ENCODE measurements around the gene KRTAP5-2. TPM values are rescaled to one million over a fixed set of nuclear protein-coding genes. Genes with fewer than 3 reads are reported as not detected.
A peak's percentile ranks its signal among the peaks of the same experiment; 100 is the strongest.

KRTAP5-2 gene
- total and polyA plus RNA-seq, 9 of the 15 experiments (the other 6 are each of a cell fraction or from before 2014, with no cell fraction given) = not detected

DNA sequence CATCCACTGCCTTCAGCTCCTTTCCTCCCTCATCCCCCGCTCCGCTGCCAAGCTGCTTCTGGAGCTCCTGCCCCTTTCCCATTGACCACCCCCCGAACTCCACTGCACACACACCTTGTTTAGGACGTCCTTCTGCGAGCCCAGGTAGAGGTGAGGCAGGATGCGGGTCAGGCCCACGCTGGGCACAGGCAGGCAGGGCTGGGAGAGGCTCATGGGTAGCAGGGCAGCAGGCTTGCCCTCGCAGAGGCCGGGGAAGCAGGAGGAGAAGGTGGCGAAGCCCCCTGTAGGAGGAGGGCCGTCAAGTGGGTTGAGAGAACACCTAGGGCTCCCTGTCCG lies 39.4 kb downstream of the KRTAP5-2 start:
- ATAC-seq = no peak

More for the DNA sequence above, 39.4 kb downstream of the KRTAP5-2 start:
- no peaks in the 10 kb centered on the region for H3K36me3 ChIP-seq (ENCODE audit: control insufficient read depth, insufficient read depth, low read length)
- H3K4me3 ChIP-seq = no peak overlapping the region
- peaks cover 23% of the 10 kb centered on the region for H4K20me1 ChIP-seq (replicated peaks; ENCODE audit: control insufficient read depth, insufficient read depth, low read length)
- FAIRE-seq (no peak), DNase-seq (ENCODE audit: extremely low read depth in 1 of 4, low spot score in 3 of 4) (no peak)
- no TSS peak for BruUV-seq (replicated peaks)
- H3K79me2 ChIP-seq (ENCODE audit: control insufficient read depth, insufficient read depth, low read length) = no peaks in the 10 kb centered on the region
- peaks cover 0 to 45% of the 10 kb centered on the region in 2 experiments; a peak in 1 of 5 replicates for H3K4me1 ChIP-seq (replicated peaks in 1 of 2; ENCODE audit: control insufficient read depth in 2 of 2, insufficient read depth in 2 of 2, low read length in 2 of 2)
- H3K4me2 ChIP-seq (ENCODE audit: insufficient read depth, low read length) = no peak overlapping the region
- WGBS (ENCODE audit: insufficient coverage, low coverage, missing lambda C conversion rate) = 10% methylated on average over 9 of the region's 12 CpGs
- peaks cover 0 to 41% of the 10 kb centered on the region in 2 experiments; a peak in 2 of 5 replicates for H3K27me3 ChIP-seq (ENCODE audit: control insufficient read depth in 2 of 2, insufficient read depth in 2 of 2, low read length in 2 of 2)
- POLR2A ChIA-PET = interaction anchor here (0.5 to 1.4 kb wide), 2 partner anchors 9 to 120 kb away, joined by 3 to 4 read pairs; no protein-coding TSS in a partner anchor
- peak overlapping the region in 1 of 2 experiments; percentile 52; a peak in 1 of 4 replicates for H3K9ac ChIP-seq (ENCODE audit: insufficient read depth in 1 of 2, low read depth in 2 of 2, low read length in 2 of 2)
- CTCF ChIA-PET (ENCODE audit: low intra/inter-chr PET ratio) = no interaction called here
- H3K27ac ChIP-seq (ENCODE audit: extremely low read depth, low read depth, low read length) = no peak overlapping the region
- no peak overlapping the region for H2AFZ ChIP-seq (ENCODE audit: low read depth, low read length)
- H3K9me3 ChIP-seq (replicated peaks; ENCODE audit: control insufficient read depth, insufficient read depth, low read depth, low read length) = no peaks in the 10 kb centered on the region
- TF ChIP-seq NUFIP1 (IDR thresholded peaks at IDR 0.05; ENCODE audit: partially characterized antibody) = no peak
- TF ChIP-seq, protein P1, sequence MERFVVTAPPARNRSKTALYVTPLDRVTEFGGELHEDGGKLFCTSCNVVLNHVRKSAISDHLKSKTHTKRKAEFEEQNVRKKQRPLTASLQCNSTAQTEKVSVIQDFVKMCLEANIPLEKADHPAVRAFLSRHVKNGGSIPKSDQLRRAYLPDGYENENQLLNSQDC (CRISPR knock-in tag; IDR thresholded peaks at IDR 0.05) = no peak
- TF ChIP-seq, protein P2, sequence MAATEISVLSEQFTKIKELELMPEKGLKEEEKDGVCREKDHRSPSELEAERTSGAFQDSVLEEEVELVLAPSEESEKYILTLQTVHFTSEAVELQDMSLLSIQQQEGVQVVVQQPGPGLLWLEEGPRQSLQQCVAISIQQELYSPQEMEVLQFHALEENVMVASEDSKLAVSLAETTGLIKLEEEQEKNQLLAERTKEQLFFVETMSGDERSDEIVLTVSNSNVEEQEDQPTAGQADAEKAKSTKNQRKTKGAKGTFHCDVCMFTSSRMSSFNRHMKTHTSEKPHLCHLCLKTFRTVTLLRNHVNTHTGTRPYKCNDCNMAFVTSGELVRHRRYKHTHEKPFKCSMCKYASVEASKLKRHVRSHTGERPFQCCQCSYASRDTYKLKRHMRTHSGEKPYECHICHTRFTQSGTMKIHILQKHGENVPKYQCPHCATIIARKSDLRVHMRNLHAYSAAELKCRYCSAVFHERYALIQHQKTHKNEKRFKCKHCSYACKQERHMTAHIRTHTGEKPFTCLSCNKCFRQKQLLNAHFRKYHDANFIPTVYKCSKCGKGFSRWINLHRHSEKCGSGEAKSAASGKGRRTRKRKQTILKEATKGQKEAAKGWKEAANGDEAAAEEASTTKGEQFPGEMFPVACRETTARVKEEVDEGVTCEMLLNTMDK (IDR thresholded peaks at IDR 0.05; ENCODE audit: borderline replicate concordance, insufficient read depth, low read depth, low read length, poor library complexity, severe bottlenecking) = no peak
- no peak for TF ChIP-seq ZNF668 (CRISPR knock-in tag; IDR thresholded peaks at IDR 0.05)
- no peak for TF ChIP-seq SREBF1 (IDR thresholded peaks at IDR 0.05; ENCODE audit: borderline replicate concordance, low read depth, low read length)
- no peak for TF ChIP-seq ZNF766 (CRISPR knock-in tag; conservative IDR thresholded peaks at IDR 0.05)
- TF ChIP-seq RBM22 (IDR thresholded peaks at IDR 0.05; ENCODE audit: low read depth, low read length, poor library complexity, severe bottlenecking) = no peak
- TF ChIP-seq, protein P3, sequence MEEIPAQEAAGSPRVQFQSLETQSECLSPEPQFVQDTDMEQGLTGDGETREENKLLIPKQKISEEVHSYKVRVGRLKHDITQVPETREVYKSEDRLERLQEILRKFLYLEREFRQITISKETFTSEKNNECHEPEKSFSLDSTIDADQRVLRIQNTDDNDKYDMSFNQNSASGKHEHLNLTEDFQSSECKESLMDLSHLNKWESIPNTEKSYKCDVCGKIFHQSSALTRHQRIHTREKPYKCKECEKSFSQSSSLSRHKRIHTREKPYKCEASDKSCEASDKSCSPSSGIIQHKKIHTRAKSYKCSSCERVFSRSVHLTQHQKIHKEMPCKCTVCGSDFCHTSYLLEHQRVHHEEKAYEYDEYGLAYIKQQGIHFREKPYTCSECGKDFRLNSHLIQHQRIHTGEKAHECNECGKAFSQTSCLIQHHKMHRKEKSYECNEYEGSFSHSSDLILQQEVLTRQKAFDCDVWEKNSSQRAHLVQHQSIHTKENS (CRISPR knock-in tag; IDR thresholded peaks at IDR 0.05) = no peak
- H3K9me1 ChIP-seq (ENCODE audit: control insufficient read depth, insufficient read depth, low read length) = no peaks in the 10 kb centered on the region
- in situ Hi-C loops (cut with MboI) = no loop called here
- intact Hi-C loops (cut with micrococcal nuclease) = no loop called here

Data from K562 (cell line).